A673 (cell line): ENCODE results near the gene FAM120B. TPM values are rescaled to one million over a fixed set of nuclear protein-coding genes. Genes with fewer than 3 reads are reported as not detected.

Source experiments
- BruUV-seq: library from RNA; stranded (reverse); fragments of 400-500 nt; replicated peaks from 2 replicates; lab custom pipeline; 2021; lab: Mats Ljungman, UMichigan
- CTCF ChIA-PET: fragments of 300-600 bp; sonication (Branson Sonifier 250); formaldehyde crosslinking; loops from one replicate; lab custom pipeline; 2022; ENCODE audit warnings: antibody characterized with exemption; lab: Charles Lee
- POLR2A ChIA-PET: fragments of 300-600 bp; sonication (Branson Sonifier 250); formaldehyde crosslinking; loops from one replicate; lab custom pipeline; 2022; ENCODE audit warnings: antibody characterized with exemption; ENCODE audit not compliant: low non-redundant PET; lab: Charles Lee
- DNase-seq: peaks from one replicate; pipeline ENCODE4 v3.0.0-alpha.2; 2015; ENCODE audit warnings: low spot score
- H3K27ac ChIP-seq: fragments of 200-600 bp; sonication (generic); 2 replicates; pipeline ENCODE4 v1.5.1; 2016; ENCODE audit warnings: mixed run types, low read depth, mild to moderate bottlenecking, mixed read lengths, antibody characterized with exemption, low read length; ENCODE audit not compliant: poor library complexity, severe bottlenecking
- H3K27me3 ChIP-seq: fragments of 200-600 bp; sonication (generic); replicated peaks from 2 replicates; pipeline ENCODE4 v1.6.1; 2017; ENCODE audit warnings: mixed run types, low read depth, mild to moderate bottlenecking, mixed read lengths, antibody characterized with exemption, low read length; ENCODE audit not compliant: insufficient read depth, poor library complexity
- H3K36me3 ChIP-seq: fragments of 200-600 bp; sonication (generic); 2 replicates; pipeline ENCODE4 v1.6.1; 2016; ENCODE audit warnings: mixed run types, mild to moderate bottlenecking, mixed read lengths, antibody characterized with exemption, low read length; ENCODE audit not compliant: insufficient read depth, poor library complexity, severe bottlenecking
- H3K4me1 ChIP-seq: fragments of 200-600 bp; sonication (generic); 2 replicates; pipeline ENCODE4 v1.6.1; 2017; ENCODE audit warnings: mixed run types, mild to moderate bottlenecking, mixed read lengths, antibody characterized with exemption, low read length; ENCODE audit not compliant: insufficient read depth, poor library complexity, severe bottlenecking
- H3K4me3 ChIP-seq: fragments of 200-600 bp; sonication (generic); 2 replicates; pipeline ENCODE4 v1.5.1; 2016; ENCODE audit warnings: low read depth, mixed run types, mild to moderate bottlenecking, mixed read lengths, low read length; ENCODE audit not compliant: poor library complexity, severe bottlenecking
- H3K9me3 ChIP-seq: fragments of 200-600 bp; sonication (generic); 2 replicates; pipeline ENCODE4 v1.6.1; 2016; ENCODE audit warnings: mixed run types, low read depth, mild to moderate bottlenecking, mixed read lengths, antibody characterized with exemption, low read length; ENCODE audit not compliant: poor library complexity, severe bottlenecking
- EZH2 ChIP-seq: fragments of 200-600 bp; sonication (generic); IDR thresholded peaks from 2 replicates; pipeline ENCODE4 v1.6.1; 2017; ENCODE audit warnings: borderline replicate concordance, low read depth, mild to moderate bottlenecking, mixed read lengths, antibody characterized with exemption, low read length; ENCODE audit not compliant: poor library complexity, severe bottlenecking
- intact Hi-C: fragments of 100-400 bp; cut with micrococcal nuclease; formaldehyde crosslinking; loops from one replicate; pipeline ENCODE4 v1.10.0; 2022; ENCODE audit not compliant: unreplicated experiment
- total RNA-seq: library from RNA; stranded (reverse); gene quantifications from 2 replicates; pipeline ENCODE4 v1.2.3, GENCODE V29; 2021
- TF ChIP-seq, protein P1 (sequence below): fragments of 300-800, 200-600 bp; sonication (generic); conservative IDR thresholded peaks from 2 replicates; pipeline ENCODE4 v1.5.1; 2017; ENCODE audit warnings: low read depth, mild to moderate bottlenecking, antibody characterized with exemption, low read length, moderate library complexity, mixed read lengths

FAM120B gene
- total RNA-seq, 1 experiment from 2014 or later, result 31.6 TPM

DNA sequence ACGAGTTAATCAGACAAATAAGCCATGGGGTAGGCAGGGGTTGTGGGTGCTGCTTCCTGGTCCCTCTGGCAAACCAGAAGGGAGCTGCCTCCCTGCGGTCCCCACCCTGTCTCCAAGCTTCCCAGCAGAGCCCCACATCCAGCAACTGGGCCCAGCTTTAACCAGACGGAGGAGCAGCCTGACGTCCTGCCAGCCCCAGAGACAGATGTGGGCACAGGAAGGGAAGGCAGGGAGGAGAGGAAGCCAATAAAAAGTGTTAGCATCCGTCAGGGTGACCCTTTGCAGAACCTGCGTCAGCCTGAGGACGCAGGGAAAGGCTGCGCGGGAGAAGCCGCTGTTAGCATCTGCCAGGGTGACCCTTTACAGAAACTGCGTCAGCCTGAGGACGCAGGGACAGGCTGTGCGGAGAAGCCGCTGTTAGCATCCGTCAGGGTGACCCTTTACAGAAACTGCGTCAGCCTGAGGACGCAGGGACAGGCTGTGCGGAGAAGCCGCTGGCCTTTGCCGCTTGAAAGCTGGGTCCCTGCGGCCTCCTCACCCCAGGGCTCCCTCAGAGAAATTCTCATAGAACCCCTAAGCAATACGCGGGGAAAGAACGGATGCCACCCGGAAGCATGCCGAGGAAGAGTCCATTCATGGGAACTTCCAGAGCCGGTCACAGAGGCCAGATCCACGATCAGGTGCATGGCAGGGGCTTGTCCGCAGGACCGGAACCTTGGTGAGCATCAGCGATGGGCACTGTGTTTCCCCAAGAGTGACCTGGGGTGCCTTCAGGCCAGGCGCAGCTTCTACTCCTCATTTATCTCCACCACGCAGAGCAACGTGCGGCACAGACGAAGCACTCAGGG is 31.6 kb upstream of the FAM120B start:
- peaks cover 4% of the 10 kb centered on the region for H3K4me1 ChIP-seq
- no peak overlapping the region for H3K27ac ChIP-seq
- BruUV-seq, result no TSS peak
- ChIA-PET POLR2A (no interaction called here), CTCF (no interaction called here)
- no peaks in the 10 kb centered on the region for H3K27me3 ChIP-seq
- no peak for DNase-seq
- H3K9me3 ChIP-seq, result no peaks in the 10 kb centered on the region
- no peaks in the 10 kb centered on the region for H3K36me3 ChIP-seq
- intact Hi-C loops, result no loop called here
- no peak overlapping the region for H3K4me3 ChIP-seq
- TF ChIP-seq, protein P1, sequence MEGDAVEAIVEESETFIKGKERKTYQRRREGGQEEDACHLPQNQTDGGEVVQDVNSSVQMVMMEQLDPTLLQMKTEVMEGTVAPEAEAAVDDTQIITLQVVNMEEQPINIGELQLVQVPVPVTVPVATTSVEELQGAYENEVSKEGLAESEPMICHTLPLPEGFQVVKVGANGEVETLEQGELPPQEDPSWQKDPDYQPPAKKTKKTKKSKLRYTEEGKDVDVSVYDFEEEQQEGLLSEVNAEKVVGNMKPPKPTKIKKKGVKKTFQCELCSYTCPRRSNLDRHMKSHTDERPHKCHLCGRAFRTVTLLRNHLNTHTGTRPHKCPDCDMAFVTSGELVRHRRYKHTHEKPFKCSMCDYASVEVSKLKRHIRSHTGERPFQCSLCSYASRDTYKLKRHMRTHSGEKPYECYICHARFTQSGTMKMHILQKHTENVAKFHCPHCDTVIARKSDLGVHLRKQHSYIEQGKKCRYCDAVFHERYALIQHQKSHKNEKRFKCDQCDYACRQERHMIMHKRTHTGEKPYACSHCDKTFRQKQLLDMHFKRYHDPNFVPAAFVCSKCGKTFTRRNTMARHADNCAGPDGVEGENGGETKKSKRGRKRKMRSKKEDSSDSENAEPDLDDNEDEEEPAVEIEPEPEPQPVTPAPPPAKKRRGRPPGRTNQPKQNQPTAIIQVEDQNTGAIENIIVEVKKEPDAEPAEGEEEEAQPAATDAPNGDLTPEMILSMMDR, result no peak
- no peak for TF ChIP-seq EZH2

DNA sequence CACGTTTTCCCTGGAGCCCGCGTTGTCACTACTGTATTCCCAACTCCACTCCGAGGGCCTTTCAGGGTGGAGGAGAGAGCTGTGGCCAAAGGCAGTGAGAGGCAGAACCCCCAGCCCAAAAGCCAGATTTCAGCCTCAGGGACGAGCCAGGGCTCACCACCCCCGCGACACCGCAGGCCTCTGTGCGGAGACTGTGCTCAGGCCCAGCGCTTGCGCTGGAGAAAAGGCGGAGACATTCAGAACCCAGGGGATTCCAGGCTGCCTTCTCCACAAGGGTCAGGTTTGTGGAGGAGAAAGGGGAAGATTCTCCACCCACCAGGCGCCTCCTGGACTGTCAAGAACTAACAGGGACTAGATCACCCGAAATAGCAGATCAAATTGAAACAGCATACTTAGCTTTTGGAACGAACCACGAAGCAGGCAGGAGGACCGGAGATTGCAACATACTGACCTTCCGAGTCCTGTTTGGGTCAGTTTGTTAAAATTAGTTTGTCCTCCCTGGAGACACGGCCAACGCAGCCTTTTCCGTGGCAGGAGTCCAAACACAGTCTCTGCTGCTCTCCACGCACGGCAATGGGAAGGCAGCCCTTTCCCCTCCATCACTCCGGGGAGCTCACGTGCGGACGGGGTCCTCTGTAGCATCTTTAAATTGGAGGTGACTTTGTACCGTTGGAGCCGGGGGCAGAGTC is 30.0 kb upstream of the FAM120B start:
- peaks cover 10% of the 10 kb centered on the region for H3K4me1 ChIP-seq
- POLR2A ChIA-PET, result no interaction called here
- TF ChIP-seq, protein P1, result no peak
- TF ChIP-seq EZH2, result no peak
- H3K4me3 ChIP-seq, result no peak overlapping the region
- CTCF ChIA-PET, result no interaction called here
- H3K27me3 ChIP-seq, result no peaks in the 10 kb centered on the region
- H3K27ac ChIP-seq, result no peak overlapping the region
- intact Hi-C loops, result no loop called here
- no peak for DNase-seq
- no TSS peak for BruUV-seq
- H3K9me3 ChIP-seq, result no peaks in the 10 kb centered on the region
- no peaks in the 10 kb centered on the region for H3K36me3 ChIP-seq

DNA sequence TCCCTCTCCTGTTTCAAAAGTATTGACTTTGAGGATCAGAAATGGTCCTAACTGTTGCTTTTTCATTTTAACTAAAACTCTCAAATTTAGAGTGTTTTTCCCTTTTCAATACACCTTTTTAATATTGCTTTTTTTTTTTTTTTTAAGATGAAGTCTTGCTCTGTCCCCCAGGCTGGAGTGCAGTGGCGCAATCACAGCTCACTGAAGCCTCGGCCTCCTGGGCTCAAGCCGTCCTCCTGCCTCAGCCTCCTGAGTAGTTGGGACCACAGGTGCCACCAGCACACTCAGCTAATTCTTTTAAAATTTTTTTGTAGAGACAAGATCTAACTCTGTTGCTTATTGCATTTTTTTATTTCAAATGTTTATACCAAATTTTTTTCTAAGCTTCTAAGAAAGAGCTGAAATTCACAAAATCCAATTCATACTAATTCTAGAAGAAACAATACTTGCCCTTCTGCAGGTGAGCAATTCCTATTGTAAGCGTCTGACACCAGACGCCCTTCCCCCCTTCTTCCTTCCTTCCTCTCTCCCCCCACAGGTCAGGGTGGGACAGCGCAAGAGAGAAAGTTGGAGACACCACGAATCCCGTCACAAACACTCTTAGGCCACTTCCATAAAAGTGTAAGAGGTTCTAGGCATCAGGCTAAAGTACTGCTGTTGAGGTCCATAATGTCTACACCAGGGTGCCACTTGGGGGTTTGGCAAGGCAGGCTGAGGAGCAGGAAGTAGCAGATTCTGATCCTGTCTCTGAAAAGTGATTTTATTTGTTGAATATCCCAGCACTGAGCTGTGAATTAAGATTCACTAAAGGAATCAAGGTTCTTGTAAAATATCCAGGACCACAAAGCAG is 28.4 kb upstream of the FAM120B start:
- H3K9me3 ChIP-seq, result no peaks in the 10 kb centered on the region
- intact Hi-C loops, result no loop called here
- H3K4me1 ChIP-seq, result peaks cover 10% of the 10 kb centered on the region
- DNase-seq, result no peak
- ChIA-PET POLR2A (no interaction called here), CTCF (no interaction called here)
- H3K27me3 ChIP-seq, result no peaks in the 10 kb centered on the region
- H3K4me3 ChIP-seq, result no peak overlapping the region
- no peak for TF ChIP-seq EZH2
- TF ChIP-seq, protein P1, result no peak
- no peaks in the 10 kb centered on the region for H3K36me3 ChIP-seq
- H3K27ac ChIP-seq, result no peak overlapping the region
- no TSS peak for BruUV-seq
